HCT116 (cell line): ENCODE data around the gene KCNIP4.

Experiments used
- CTCF ChIP-seq, 3 experiments: fragments of 200-600 bp in 1 of 3; sonication (generic) in 1 of 3; IDR thresholded peaks in 2 of 3; conservative IDR thresholded peaks in 1 of 3; 2 replicates each; pipeline ENCODE4 v1.5.1; 2012 to 2017; ENCODE audit warnings: low read depth in 2 of 3, low read length in 2 of 3, antibody characterized with exemption in 1 of 3, borderline replicate concordance in 1 of 3, control low read depth in 1 of 3, mild to moderate bottlenecking in 1 of 3, mixed read lengths in 1 of 3, mixed run types in 1 of 3, moderate library complexity in 1 of 3; ENCODE audit not compliant: insufficient read depth in 1 of 3
- EZH2 ChIP-seq: fragments of 200-600 bp; sonication (generic); IDR thresholded peaks from 2 replicates; pipeline ENCODE4 v1.6.1; 2017; ENCODE audit warnings: antibody characterized with exemption, mixed run types
- FOSL1 ChIP-seq: IDR thresholded peaks from 2 replicates; pipeline ENCODE4 v1.6.1; 2012; ENCODE audit warnings: low read depth
- MAX ChIP-seq: IDR thresholded peaks from 2 replicates; pipeline ENCODE4 v1.6.1; 2012
- POLR2A ChIP-seq: IDR thresholded peaks from 2 replicates; pipeline ENCODE4 v1.7.0; 2011; ENCODE audit warnings: borderline replicate concordance; ENCODE audit not compliant: insufficient read depth, insufficient read length; ENCODE audit errors: extremely low read depth
- POLR2AphosphoS5 ChIP-seq: IDR thresholded peaks from 2 replicates; pipeline ENCODE4 v1.6.1; 2011; ENCODE audit warnings: mild to moderate bottlenecking, low read depth, low read length, moderate library complexity
- RAD21 ChIP-seq: IDR thresholded peaks from 2 replicates; pipeline ENCODE4 v1.6.1; 2012; ENCODE audit warnings: low read depth, mild to moderate bottlenecking

- TF ChIP-seq CTCF (IDR thresholded peaks at IDR 0.05 in 2 of 3, conservative IDR thresholded peaks at IDR 0.05 in 1 of 3; ENCODE audit: borderline replicate concordance in 1 of 3, insufficient read depth in 1 of 3, low read depth in 2 of 3, low read length in 2 of 3) (no peak), POLR2A (no peak), RAD21 (no peak), FOSL1 (no peak), EZH2 (no peak), MAX (no peak), POLR2AphosphoS5 (no peak)
Measured at GRCh38 chr4:21699446-21699845, 249.1 kb downstream of the KCNIP4 start.
